Endothelial cell of umbilical vein (primary cell): ENCODE measurements around the gene RSRC1. TPM values are rescaled to one million over a fixed set of nuclear protein-coding genes. Genes with fewer than 3 reads are reported as not detected.

Source experiments
- BruUV-seq: library from RNA; stranded (reverse); fragments of 400-500 nt; replicated peaks from 2 replicates; lab custom pipeline; 2021; lab: Mats Ljungman, UMichigan
- CTCF ChIA-PET: fragments of 300-600, 350-600 bp; sonication (Branson Sonifier 250); formaldehyde crosslinking; loops from one replicate; lab custom pipeline; 2021; ENCODE audit warnings: antibody characterized with exemption, inconsistent platforms; lab: Charles Lee
- POLR2A ChIA-PET: fragments of 300-600, 350-600 bp; sonication (Branson Sonifier 250); formaldehyde crosslinking; loops from one replicate; lab custom pipeline; 2021; ENCODE audit warnings: antibody characterized with exemption, inconsistent platforms; lab: Charles Lee
- DNase-seq: peaks from one replicate; pipeline ENCODE4 v3.0.0-alpha.2; 2011; ENCODE audit warnings: low read depth, low spot score
- FAIRE-seq: peaks from 2 replicates; lab custom pipeline; 2011; peaks lifted over from hg19 to GRCh38; lab: Jason Lieb, UNC
- H2AFZ ChIP-seq: 2 replicates; pipeline ENCODE4 v1.6.0; 2012; ENCODE audit warnings: low read depth, low read length, control low read depth, inconsistent platforms
- H3K27ac ChIP-seq: 2 replicates; pipeline ENCODE4 v1.5.1; 2011; ENCODE audit warnings: low read depth, mild to moderate bottlenecking, control low read depth, low read length, moderate library complexity; ENCODE audit not compliant: insufficient read depth
- H3K27me3 ChIP-seq, 2 experiments: 2 replicates each; pipeline versions ENCODE4 v1.6.0 to v1.6.1; 2011; ENCODE audit warnings: low read length in 2 of 2, mixed read lengths in 1 of 2; ENCODE audit not compliant: control insufficient read depth in 2 of 2, insufficient read depth in 2 of 2
- H3K36me3 ChIP-seq, 2 experiments: 2 replicates in 1 of 2; 3 replicates in 1 of 2; pipeline ENCODE4 v1.5.1; 2011; ENCODE audit warnings: low read length in 2 of 2, mild to moderate bottlenecking in 1 of 2, moderate library complexity in 1 of 2; ENCODE audit not compliant: control insufficient read depth in 2 of 2, insufficient read depth in 2 of 2; ENCODE audit errors: extremely low read depth in 1 of 2
- H3K4me1 ChIP-seq: 3 replicates; pipeline ENCODE4 v1.5.1; 2011; ENCODE audit warnings: mild to moderate bottlenecking, low read length; ENCODE audit not compliant: control insufficient read depth, insufficient read depth; ENCODE audit errors: extremely low read depth
- H3K4me2 ChIP-seq: 2 replicates; pipeline ENCODE4 v1.6.1; 2011; ENCODE audit warnings: low read length, control low read depth, mixed read lengths; ENCODE audit not compliant: insufficient read depth
- H3K4me3 ChIP-seq, 3 experiments: fragments of 200-600 bp in 1 of 3; sonication (generic), shearing (Covaris generic) in 1 of 3; replicated peaks in 1 of 3; 2 replicates each; pipeline ENCODE4 v1.5.1; 2011 to 2016; ENCODE audit warnings: control low read depth in 3 of 3, low read length in 3 of 3, mild to moderate bottlenecking in 2 of 3, inconsistent platforms in 1 of 3, low read depth in 1 of 3, moderate library complexity in 1 of 3; ENCODE audit not compliant: insufficient read depth in 1 of 3
- H3K79me2 ChIP-seq: 2 replicates; pipeline ENCODE4 v1.6.0; 2012; ENCODE audit warnings: low read length, inconsistent platforms; ENCODE audit not compliant: control insufficient read depth, insufficient read depth
- H3K9ac ChIP-seq: replicated peaks from 2 replicates; pipeline ENCODE3; 2011; ENCODE audit warnings: low read length, control low read depth; ENCODE audit not compliant: insufficient read depth; ENCODE audit errors: extremely low read depth
- H3K9me1 ChIP-seq: replicated peaks from 3 replicates; pipeline ENCODE4 v1.6.0; 2011; ENCODE audit warnings: mild to moderate bottlenecking, low read length; ENCODE audit not compliant: control insufficient read depth, insufficient read depth; ENCODE audit errors: extremely low read depth
- H3K9me3 ChIP-seq: replicated peaks from 2 replicates; pipeline ENCODE4 v1.5.1; 2012; ENCODE audit warnings: low read length, inconsistent platforms; ENCODE audit not compliant: control insufficient read depth, insufficient read depth
- H4K20me1 ChIP-seq: replicated peaks from 2 replicates; pipeline ENCODE3; 2011; ENCODE audit warnings: mild to moderate bottlenecking, low read length; ENCODE audit not compliant: control insufficient read depth, insufficient read depth; ENCODE audit errors: extremely low read depth
- CTCF ChIP-seq, 2 donors: IDR thresholded peaks; 1 replicate in 1 of 2; 2 replicates in 1 of 2; pipeline ENCODE4 v1.5.1; 2011; ENCODE audit warnings: low read length in 2 of 2, mild to moderate bottlenecking in 2 of 2, moderate library complexity in 2 of 2, control low read depth in 1 of 2, inconsistent platforms in 1 of 2, low read depth in 1 of 2; ENCODE audit not compliant: insufficient read depth in 1 of 2; ENCODE audit errors: extremely low read depth in 1 of 2
- EZH2 ChIP-seq: IDR thresholded peaks from 2 replicates; pipeline ENCODE4 v1.6.1; 2012; ENCODE audit warnings: borderline replicate concordance, low read depth, mild to moderate bottlenecking, moderate library complexity, low read length, inconsistent platforms; ENCODE audit not compliant: severe bottlenecking
- FOS ChIP-seq: IDR thresholded peaks from 2 replicates; pipeline ENCODE4 v1.6.1; 2011; ENCODE audit warnings: mild to moderate bottlenecking, low read length, moderate library complexity, borderline replicate concordance; ENCODE audit not compliant: insufficient read depth
- GATA2 ChIP-seq: IDR thresholded peaks from 2 replicates; pipeline ENCODE4 v1.7.0; 2011; ENCODE audit warnings: low read depth, mild to moderate bottlenecking, moderate library complexity, mixed read lengths, low read length; ENCODE audit not compliant: insufficient read length, insufficient read depth
- JUN ChIP-seq: IDR thresholded peaks from 2 replicates; pipeline ENCODE4 v1.6.1; 2011; ENCODE audit warnings: borderline replicate concordance, low read depth; ENCODE audit not compliant: insufficient read length, insufficient read depth
- MAX ChIP-seq: IDR thresholded peaks from 2 replicates; pipeline ENCODE4 v1.6.1; 2011; ENCODE audit not compliant: insufficient read depth, insufficient read length
- MYC ChIP-seq: IDR thresholded peaks from one replicate; pipeline ENCODE4 v1.6.1; 2011; ENCODE audit warnings: mild to moderate bottlenecking, low read depth, low read length
- POLR2A ChIP-seq: IDR thresholded peaks from 2 replicates; pipeline ENCODE4 v1.6.1; 2012; ENCODE audit warnings: low read depth, mild to moderate bottlenecking, control low read depth, low read length
- POLR2AphosphoS5 ChIP-seq: IDR thresholded peaks from 2 replicates; pipeline ENCODE4 v1.6.1; 2012; ENCODE audit warnings: low read depth, mild to moderate bottlenecking, control low read depth, low read length, moderate library complexity; ENCODE audit not compliant: insufficient read depth
- dilution Hi-C: fragments of 300-500 bp; cut with MboI; formaldehyde crosslinking; loops from one replicate; pipeline ENCODE4 v1.15.0; 2019; ENCODE audit warnings: low sequenced_read_pairs; ENCODE audit not compliant: extremely low pct_ligation_motif_present
- intact Hi-C: fragments of 100-400 bp; cut with micrococcal nuclease; formaldehyde crosslinking; loops from one replicate; pipeline ENCODE4 v1.10.0; 2022
- polyA plus RNA-seq, 4 experiments: library from polyadenylated mRNA; depleted of rRNA in 3 of 4; stranded (reverse) in 3 of 4; unstranded in 1 of 4; fragments of >200 nt; gene quantifications; 2 replicates each; pipeline versions ENCODE4 v1.2.1 to v1.2.3, GENCODE V29; 2011 to 2012; ENCODE audit warnings: missing spikeins in 1 of 4
- total RNA-seq: library from RNA; stranded (reverse); gene quantifications from 2 replicates; pipeline ENCODE4 v1.2.3, GENCODE V29; 2021

Gene RSRC1
- total and polyA plus RNA-seq, 2 donors (not counting 3 experiments of a cell fraction or from before 2014, with no cell fraction given): 1.8 to 25.4 TPM

- Histone ChIP-seq H3K27me3 (no peaks in the 10 kb centered on the region), H3K9me3 (no peaks in the 10 kb centered on the region), H3K4me1 (no peaks in the 10 kb centered on the region), H3K79me2 (no peaks in the 10 kb centered on the region), H3K27ac (no peak overlapping the region), H4K20me1 (no peaks in the 10 kb centered on the region), H3K36me3 (no peaks in the 10 kb centered on the region), H3K9me1 (no peaks in the 10 kb centered on the region), H3K4me2 (no peak overlapping the region), H2AFZ (no peak overlapping the region), H3K9ac (no peak overlapping the region), H3K4me3 (no peak overlapping the region)
- dilution Hi-C loops: no loop called here
- ChIA-PET CTCF (interaction anchor here (3.1 to 3.5 kb wide), 4 partner anchors 340 to 825 kb away, joined by 23 to 58 read pairs (median 38); no protein-coding TSS in a partner anchor), POLR2A (no interaction called here)
- BruUV-seq: no TSS peak
- FAIRE-seq (no peak), DNase-seq (no peak)
- intact Hi-C loops: no loop called here
- no peak for TF ChIP-seq FOS
- TF ChIP-seq POLR2A: no peak
- no peak for TF ChIP-seq CTCF (IDR thresholded peaks at IDR 0.05; ENCODE audit: extremely low read depth in 1 of 2, insufficient read depth in 1 of 2, low read depth in 1 of 2, low read length in 2 of 2)
- TF ChIP-seq MAX: no peak
- no peak for TF ChIP-seq JUN
- TF ChIP-seq EZH2: no peak
- TF ChIP-seq POLR2AphosphoS5: no peak
- no peak for TF ChIP-seq MYC
- TF ChIP-seq GATA2: no peak
These were observed 321.9 kb downstream of the RSRC1 start for GRCh38 chr3:158431829-158432228.
